GM12878 (cell line): Measurements from ENCODE around the gene COL4A2. TPM values are rescaled to one million over a fixed set of nuclear protein-coding genes. Genes with fewer than 3 reads are reported as not detected.

Experiments
- ATAC-seq: fragments of 200-7000 bp; cut with Tn5 transposase; 3 replicates; pipeline ENCODE4 v1.9.1; 2020; ENCODE audit warnings: mild to moderate bottlenecking, moderate library complexity
- BruUV-seq: library from RNA; stranded (reverse); fragments of 400-500 nt; replicated peaks from 2 replicates; lab custom pipeline; 2021; lab: Mats Ljungman, UMichigan
- CTCF ChIA-PET: fragments of 300-600 bp; sonication (Branson Sonifier 250); formaldehyde crosslinking; extraction: SDS; loops from one replicate; lab custom pipeline; 2021; ENCODE audit warnings: inconsistent platforms; lab: Yijun Ruan, JAX
- POLR2A ChIA-PET: fragments of 350-600 bp; formaldehyde crosslinking; extraction: SDS; loops from one replicate; lab custom pipeline; 2021; ENCODE audit warnings: inconsistent platforms; lab: Charles Lee
- RAD21 ChIA-PET: fragments of 300-600 bp; sonication (Branson Sonifier 250); formaldehyde crosslinking; loops from one replicate; lab custom pipeline; 2023; ENCODE audit warnings: antibody characterized with exemption; ENCODE audit not compliant: unreplicated experiment; lab: Charles Lee
- SMC1A ChIA-PET: fragments of 300-600 bp; sonication (Branson Sonifier 250); formaldehyde crosslinking; loops from one replicate; lab custom pipeline; 2023; ENCODE audit not compliant: unreplicated experiment, uncharacterized antibody; lab: Charles Lee
- DNase-seq: peaks from one replicate; pipeline ENCODE4 v3.0.0-alpha.2; 2011; ENCODE audit warnings: low read depth, low spot score
- FAIRE-seq: peaks from 3 replicates; lab custom pipeline; 2011; peaks lifted over from hg19 to GRCh38; lab: Jason Lieb, UNC
- H2AFZ ChIP-seq: 2 replicates; pipeline ENCODE4 v1.6.0; 2011; ENCODE audit warnings: low read depth, low read length, control low read depth; ENCODE audit not compliant: control insufficient read depth
- H3K27ac ChIP-seq: 2 replicates; pipeline ENCODE4 v1.5.1; 2011; ENCODE audit warnings: control low read depth; ENCODE audit not compliant: control insufficient read depth, insufficient read depth
- H3K27me3 ChIP-seq, 2 experiments: replicated peaks in 1 of 2; 2 replicates each; pipeline versions ENCODE4 v1.6.0 to v1.6.1; 2011; ENCODE audit warnings: low read length in 1 of 2; ENCODE audit not compliant: control insufficient read depth in 2 of 2, insufficient read depth in 2 of 2
- H3K36me3 ChIP-seq, 2 experiments: 2 replicates each; pipeline ENCODE4 v1.5.1; 2011; ENCODE audit warnings: low read length in 1 of 2; ENCODE audit not compliant: control insufficient read depth in 2 of 2, insufficient read depth in 2 of 2
- H3K4me1 ChIP-seq: 2 replicates; pipeline ENCODE4 v1.6.1; 2011; ENCODE audit warnings: mild to moderate bottlenecking, low read length, moderate library complexity, mixed read lengths; ENCODE audit not compliant: control insufficient read depth, insufficient read depth
- H3K4me2 ChIP-seq: 2 replicates; pipeline ENCODE4 v1.6.0; 2011; ENCODE audit warnings: control low read depth; ENCODE audit not compliant: control insufficient read depth, insufficient read depth
- H3K4me3 ChIP-seq: fragments of 200-600 bp; sonication (generic); 2 replicates; pipeline ENCODE4 v1.5.1; 2016
- H3K79me2 ChIP-seq: 2 replicates; pipeline ENCODE4 v1.6.0; 2011; ENCODE audit warnings: low read length; ENCODE audit not compliant: control insufficient read depth, insufficient read depth
- H3K9ac ChIP-seq: 2 replicates; pipeline ENCODE4 v1.8.0; 2011; ENCODE audit warnings: low read length, control low read depth, mixed read lengths; ENCODE audit not compliant: control insufficient read depth, insufficient read depth
- H3K9me3 ChIP-seq: replicated peaks from 3 replicates; pipeline ENCODE4 v1.5.1; 2011; ENCODE audit warnings: mild to moderate bottlenecking, low read length; ENCODE audit not compliant: control insufficient read depth, insufficient read depth
- H4K20me1 ChIP-seq: 2 replicates; pipeline ENCODE4 v1.6.0; 2011; ENCODE audit not compliant: control insufficient read depth, insufficient read depth
- GATAD2B ChIP-seq: fragments of 450-650 bp; conservative IDR thresholded peaks from 2 replicates; pipeline ENCODE4 v1.6.1; 2017; ENCODE audit warnings: low read depth, mild to moderate bottlenecking, moderate library complexity
- NR2C2 ChIP-seq: IDR thresholded peaks from 2 replicates; pipeline ENCODE4 v1.6.1; 2011; ENCODE audit warnings: borderline replicate concordance, low read depth; ENCODE audit not compliant: control insufficient read depth, insufficient read length
- RCOR1 ChIP-seq: conservative IDR thresholded peaks from 2 replicates; pipeline ENCODE4 v1.6.1; 2012; ENCODE audit warnings: low read depth, low read length, improper control_type of control experiment
- SMAD5 ChIP-seq: IDR thresholded peaks from 2 replicates; pipeline ENCODE4 v1.6.1; 2016; ENCODE audit warnings: antibody characterized with exemption, low read depth
- SMARCA5 ChIP-seq: fragments of 450-650 bp; IDR thresholded peaks from 2 replicates; pipeline ENCODE4 v1.6.1; 2017; ENCODE audit warnings: mild to moderate bottlenecking
- YBX1 ChIP-seq: fragments of 450-650 bp; IDR thresholded peaks from 2 replicates; pipeline ENCODE4 v1.6.1; 2016; ENCODE audit warnings: antibody characterized with exemption
- WGBS: methylation state at CpG from one replicate; pipeline ENCODE4 v1.1.6; 2016; ENCODE audit warnings: low lambda C conversion rate; ENCODE audit not compliant: insufficient replicate concordance, insufficient coverage; ENCODE audit errors: missing lambda C conversion rate; 5-methylcytosine and 5-hydroxymethylcytosine counted together
- in situ Hi-C: fragments of 300-500 bp; cut with MboI; formaldehyde crosslinking; loops from 9 replicates; pipeline ENCODE4 v1.14.3; 2018; ENCODE audit warnings: mixed read lengths
- intact Hi-C: fragments of 100-400 bp; cut with micrococcal nuclease; formaldehyde crosslinking; loops from one replicate; pipeline ENCODE4 v1.14.2; 2022; ENCODE audit not compliant: unreplicated experiment
- polyA plus RNA-seq, 11 experiments: library from polyadenylated mRNA; depleted of rRNA in 4 of 11; unstranded in 6 of 11; stranded (reverse) in 5 of 11; fragments of >200 nt; fragmentation: Nextera tagmentation in 4 of 11; fragmentation: Illumina TruSeq in 1 of 11; extraction: Ambion mirVana in 4 of 11; extraction: Trizol in 1 of 11; gene quantifications; 1 replicate in 1 of 11; 2 replicates in 10 of 11; pipeline versions ENCODE4 v1.2.1 to v1.2.3, GENCODE V29; 2011 to 2016; ENCODE audit warnings: inconsistent platforms in 2 of 11, missing spikeins in 2 of 11, low read depth in 1 of 11
- total RNA-seq, 4 experiments: library from RNA; depleted of rRNA in 3 of 4; stranded (reverse); fragments of >200 nt in 3 of 4; fragmentation: Illumina TruSeq in 1 of 4; extraction: Trizol in 1 of 4; gene quantifications; 2 replicates each; pipeline versions ENCODE4 v1.2.1 to v1.2.3, GENCODE V29; 2013 to 2021
- TF ChIP-seq, protein P1 (sequence below), 3 experiments: IDR thresholded peaks in 2 of 3; conservative IDR thresholded peaks in 1 of 3; 2 replicates each; pipeline ENCODE4 v1.5.1; 2011; ENCODE audit warnings: low read depth in 3 of 3, low read length in 3 of 3, mild to moderate bottlenecking in 3 of 3, control low read depth in 2 of 3, moderate library complexity in 2 of 3, inconsistent platforms in 1 of 3, mixed read lengths in 1 of 3; ENCODE audit not compliant: control insufficient read depth in 2 of 3, insufficient read depth in 1 of 3; ENCODE audit errors: extremely low read depth in 1 of 3
- TF ChIP-seq, protein P2 (sequence below): IDR thresholded peaks from 2 replicates; pipeline ENCODE4 v1.6.1; 2012; ENCODE audit warnings: mild to moderate bottlenecking, low read depth, low read length
- TF ChIP-seq, protein P3 (sequence below): fragments of 450-650 bp; IDR thresholded peaks from 2 replicates; pipeline ENCODE4 v1.6.1; 2016; ENCODE audit warnings: mild to moderate bottlenecking
- TF ChIP-seq, protein P4 (sequence below): fragments of 450-650 bp; IDR thresholded peaks from 2 replicates; pipeline ENCODE4 v1.6.1; 2016; ENCODE audit warnings: mild to moderate bottlenecking, moderate library complexity, borderline replicate concordance

The COL4A2 gene
- total and polyA plus RNA-seq, 10 of the 15 experiments (the other 5 are each of a cell fraction or from before 2014, with no cell fraction given): 0.16 to 1.6 (median 0.62) TPM; not detected in 3

DNA sequence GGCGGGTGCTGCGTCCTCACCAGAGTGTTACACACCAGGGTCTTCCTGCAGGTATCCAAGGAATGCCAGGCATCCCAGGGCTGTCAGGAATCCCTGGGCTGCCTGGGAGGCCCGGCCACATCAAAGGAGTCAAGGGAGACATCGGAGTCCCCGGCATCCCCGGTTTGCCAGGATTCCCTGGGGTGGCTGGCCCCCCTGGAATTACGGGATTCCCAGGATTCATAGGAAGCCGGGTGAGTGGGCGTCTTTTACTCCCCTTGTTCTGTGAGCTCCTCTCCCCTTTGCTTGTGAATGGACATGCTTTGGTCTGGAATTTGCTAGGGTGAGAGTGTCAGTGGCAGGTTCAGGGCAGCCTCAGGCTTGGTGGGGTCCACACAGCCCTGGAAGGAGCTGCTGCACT is 178.5 kb downstream of the COL4A2 start (continued):
- TF ChIP-seq, protein P1, sequence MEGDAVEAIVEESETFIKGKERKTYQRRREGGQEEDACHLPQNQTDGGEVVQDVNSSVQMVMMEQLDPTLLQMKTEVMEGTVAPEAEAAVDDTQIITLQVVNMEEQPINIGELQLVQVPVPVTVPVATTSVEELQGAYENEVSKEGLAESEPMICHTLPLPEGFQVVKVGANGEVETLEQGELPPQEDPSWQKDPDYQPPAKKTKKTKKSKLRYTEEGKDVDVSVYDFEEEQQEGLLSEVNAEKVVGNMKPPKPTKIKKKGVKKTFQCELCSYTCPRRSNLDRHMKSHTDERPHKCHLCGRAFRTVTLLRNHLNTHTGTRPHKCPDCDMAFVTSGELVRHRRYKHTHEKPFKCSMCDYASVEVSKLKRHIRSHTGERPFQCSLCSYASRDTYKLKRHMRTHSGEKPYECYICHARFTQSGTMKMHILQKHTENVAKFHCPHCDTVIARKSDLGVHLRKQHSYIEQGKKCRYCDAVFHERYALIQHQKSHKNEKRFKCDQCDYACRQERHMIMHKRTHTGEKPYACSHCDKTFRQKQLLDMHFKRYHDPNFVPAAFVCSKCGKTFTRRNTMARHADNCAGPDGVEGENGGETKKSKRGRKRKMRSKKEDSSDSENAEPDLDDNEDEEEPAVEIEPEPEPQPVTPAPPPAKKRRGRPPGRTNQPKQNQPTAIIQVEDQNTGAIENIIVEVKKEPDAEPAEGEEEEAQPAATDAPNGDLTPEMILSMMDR (IDR thresholded peaks at IDR 0.05 in 2 of 3, conservative IDR thresholded peaks at IDR 0.05 in 1 of 3; ENCODE audit: control insufficient read depth in 2 of 3, extremely low read depth in 1 of 3, insufficient read depth in 1 of 3, low read depth in 3 of 3, low read length in 3 of 3): no peak
- no peak for TF ChIP-seq NR2C2

DNA sequence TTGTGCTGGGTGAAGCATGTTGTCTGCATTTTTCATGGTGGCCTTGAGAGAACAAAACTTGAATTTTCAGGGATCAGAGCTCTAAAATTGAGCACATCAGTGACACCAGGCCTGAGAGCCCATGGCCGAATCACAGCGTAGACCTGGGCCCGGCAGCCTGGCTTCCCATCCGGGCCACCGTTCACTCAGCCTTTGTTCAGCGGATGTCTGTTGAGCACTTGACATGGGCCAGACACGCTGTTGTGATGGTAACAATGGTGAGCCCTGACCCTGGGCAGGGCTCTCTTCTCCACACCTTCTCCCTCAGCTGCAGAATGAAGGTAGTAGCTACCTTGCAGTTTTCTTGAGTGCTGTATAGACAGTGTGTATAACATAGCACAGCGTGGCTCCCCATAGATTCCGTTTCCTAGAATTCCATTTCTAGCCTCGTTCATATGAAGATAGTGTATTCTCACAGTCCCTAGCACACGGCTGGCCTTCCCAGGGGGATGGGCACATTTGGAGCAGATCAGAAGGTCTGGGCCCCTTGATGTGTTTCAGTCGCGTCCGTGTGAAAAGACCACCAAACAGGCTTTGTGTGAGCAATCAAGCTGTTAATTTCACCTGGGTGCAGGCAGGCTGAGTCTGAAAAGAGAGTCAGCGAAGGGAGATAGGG is 179.1 kb downstream of the COL4A2 start:
- Histone ChIP-seq H2AFZ (no peak overlapping the region), H3K4me3 (no peak overlapping the region), H3K27me3 (peaks cover 1 to 8% of the 10 kb centered on the region in 2 experiments; a peak in 3 of 4 replicates), H3K36me3 (no peaks in the 10 kb centered on the region), H3K9ac (no peak overlapping the region), H3K27ac (no peak overlapping the region), H3K4me1 (no peaks in the 10 kb centered on the region), H3K9me3 (no peaks in the 10 kb centered on the region), H3K4me2 (no peak overlapping the region), H4K20me1 (no peaks in the 10 kb centered on the region), H3K79me2 (no peaks in the 10 kb centered on the region)
- in situ Hi-C loops: no loop called here
- DNase-seq: no peak
- ATAC-seq: no peak
- ChIA-PET SMC1A (interaction anchor here (0.8 to 1.3 kb wide), 2 partner anchors 25 to 31 kb away, joined by 3 read pairs; no protein-coding TSS in a partner anchor), RAD21 (no interaction called here), POLR2A (no interaction called here), CTCF (no interaction called here)
- no TSS peak for BruUV-seq
- FAIRE-seq: no peak
- WGBS: 62% methylated on average over 15 of the region's 15 CpGs
- intact Hi-C loops: no loop called here
- TF ChIP-seq SMARCA5: no peak
- no peak for TF ChIP-seq YBX1
- TF ChIP-seq, protein P2, sequence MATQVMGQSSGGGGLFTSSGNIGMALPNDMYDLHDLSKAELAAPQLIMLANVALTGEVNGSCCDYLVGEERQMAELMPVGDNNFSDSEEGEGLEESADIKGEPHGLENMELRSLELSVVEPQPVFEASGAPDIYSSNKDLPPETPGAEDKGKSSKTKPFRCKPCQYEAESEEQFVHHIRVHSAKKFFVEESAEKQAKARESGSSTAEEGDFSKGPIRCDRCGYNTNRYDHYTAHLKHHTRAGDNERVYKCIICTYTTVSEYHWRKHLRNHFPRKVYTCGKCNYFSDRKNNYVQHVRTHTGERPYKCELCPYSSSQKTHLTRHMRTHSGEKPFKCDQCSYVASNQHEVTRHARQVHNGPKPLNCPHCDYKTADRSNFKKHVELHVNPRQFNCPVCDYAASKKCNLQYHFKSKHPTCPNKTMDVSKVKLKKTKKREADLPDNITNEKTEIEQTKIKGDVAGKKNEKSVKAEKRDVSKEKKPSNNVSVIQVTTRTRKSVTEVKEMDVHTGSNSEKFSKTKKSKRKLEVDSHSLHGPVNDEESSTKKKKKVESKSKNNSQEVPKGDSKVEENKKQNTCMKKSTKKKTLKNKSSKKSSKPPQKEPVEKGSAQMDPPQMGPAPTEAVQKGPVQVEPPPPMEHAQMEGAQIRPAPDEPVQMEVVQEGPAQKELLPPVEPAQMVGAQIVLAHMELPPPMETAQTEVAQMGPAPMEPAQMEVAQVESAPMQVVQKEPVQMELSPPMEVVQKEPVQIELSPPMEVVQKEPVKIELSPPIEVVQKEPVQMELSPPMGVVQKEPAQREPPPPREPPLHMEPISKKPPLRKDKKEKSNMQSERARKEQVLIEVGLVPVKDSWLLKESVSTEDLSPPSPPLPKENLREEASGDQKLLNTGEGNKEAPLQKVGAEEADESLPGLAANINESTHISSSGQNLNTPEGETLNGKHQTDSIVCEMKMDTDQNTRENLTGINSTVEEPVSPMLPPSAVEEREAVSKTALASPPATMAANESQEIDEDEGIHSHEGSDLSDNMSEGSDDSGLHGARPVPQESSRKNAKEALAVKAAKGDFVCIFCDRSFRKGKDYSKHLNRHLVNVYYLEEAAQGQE: no peak
- no peak for TF ChIP-seq RCOR1
- TF ChIP-seq, protein P3, sequence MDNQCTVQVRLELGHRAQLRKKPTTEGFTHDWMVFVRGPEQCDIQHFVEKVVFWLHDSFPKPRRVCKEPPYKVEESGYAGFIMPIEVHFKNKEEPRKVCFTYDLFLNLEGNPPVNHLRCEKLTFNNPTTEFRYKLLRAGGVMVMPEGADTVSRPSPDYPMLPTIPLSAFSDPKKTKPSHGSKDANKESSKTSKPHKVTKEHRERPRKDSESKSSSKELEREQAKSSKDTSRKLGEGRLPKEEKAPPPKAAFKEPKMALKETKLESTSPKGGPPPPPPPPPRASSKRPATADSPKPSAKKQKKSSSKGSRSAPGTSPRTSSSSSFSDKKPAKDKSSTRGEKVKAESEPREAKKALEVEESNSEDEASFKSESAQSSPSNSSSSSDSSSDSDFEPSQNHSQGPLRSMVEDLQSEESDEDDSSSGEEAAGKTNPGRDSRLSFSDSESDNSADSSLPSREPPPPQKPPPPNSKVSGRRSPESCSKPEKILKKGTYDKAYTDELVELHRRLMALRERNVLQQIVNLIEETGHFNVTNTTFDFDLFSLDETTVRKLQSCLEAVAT: no peak
- TF ChIP-seq SMAD5: no peak
- TF ChIP-seq, protein P4, sequence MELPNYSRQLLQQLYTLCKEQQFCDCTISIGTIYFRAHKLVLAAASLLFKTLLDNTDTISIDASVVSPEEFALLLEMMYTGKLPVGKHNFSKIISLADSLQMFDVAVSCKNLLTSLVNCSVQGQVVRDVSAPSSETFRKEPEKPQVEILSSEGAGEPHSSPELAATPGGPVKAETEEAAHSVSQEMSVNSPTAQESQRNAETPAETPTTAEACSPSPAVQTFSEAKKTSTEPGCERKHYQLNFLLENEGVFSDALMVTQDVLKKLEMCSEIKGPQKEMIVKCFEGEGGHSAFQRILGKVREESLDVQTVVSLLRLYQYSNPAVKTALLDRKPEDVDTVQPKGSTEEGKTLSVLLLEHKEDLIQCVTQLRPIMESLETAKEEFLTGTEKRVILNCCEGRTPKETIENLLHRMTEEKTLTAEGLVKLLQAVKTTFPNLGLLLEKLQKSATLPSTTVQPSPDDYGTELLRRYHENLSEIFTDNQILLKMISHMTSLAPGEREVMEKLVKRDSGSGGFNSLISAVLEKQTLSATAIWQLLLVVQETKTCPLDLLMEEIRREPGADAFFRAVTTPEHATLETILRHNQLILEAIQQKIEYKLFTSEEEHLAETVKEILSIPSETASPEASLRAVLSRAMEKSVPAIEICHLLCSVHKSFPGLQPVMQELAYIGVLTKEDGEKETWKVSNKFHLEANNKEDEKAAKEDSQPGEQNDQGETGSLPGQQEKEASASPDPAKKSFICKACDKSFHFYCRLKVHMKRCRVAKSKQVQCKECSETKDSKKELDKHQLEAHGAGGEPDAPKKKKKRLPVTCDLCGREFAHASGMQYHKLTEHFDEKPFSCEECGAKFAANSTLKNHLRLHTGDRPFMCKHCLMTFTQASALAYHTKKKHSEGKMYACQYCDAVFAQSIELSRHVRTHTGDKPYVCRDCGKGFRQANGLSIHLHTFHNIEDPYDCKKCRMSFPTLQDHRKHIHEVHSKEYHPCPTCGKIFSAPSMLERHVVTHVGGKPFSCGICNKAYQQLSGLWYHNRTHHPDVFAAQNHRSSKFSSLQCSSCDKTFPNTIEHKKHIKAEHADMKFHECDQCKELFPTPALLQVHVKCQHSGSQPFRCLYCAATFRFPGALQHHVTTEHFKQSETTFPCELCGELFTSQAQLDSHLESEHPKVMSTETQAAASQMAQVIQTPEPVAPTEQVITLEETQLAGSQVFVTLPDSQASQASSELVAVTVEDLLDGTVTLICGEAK: no peak
- TF ChIP-seq GATAD2B: no peak
